NCI-H526 (cell line): ENCODE measurements around the gene NCSTN.
"Not testable (repeated sequence)": the region's sequence is repeated elsewhere in the genome, so short reads cannot be mapped to it uniquely, and the experiment has no call there.

Source experiments
- DNase-seq, 2 experiments: peaks; one replicate each; lab custom pipeline; 2025; lab: John Stamatoyannopoulos, UW

Gene NCSTN

GRCh38 chr1:160371756-160372155 lies 28.6 kb downstream of the NCSTN start:
- DNase-seq: no peak

- no peak for DNase-seq
Measured at GRCh38 chr1:160373696-160374095, 30.5 kb downstream of the NCSTN start.

- DNase-seq: no peak
Measured at GRCh38 chr1:160374306-160375110, 31.3 kb downstream of the NCSTN start.

- DNase-seq: no peak
Measured at GRCh38 chr1:160375788-160376524, 32.8 kb downstream of the NCSTN start.

- DNase-seq: peak; percentile 74 to 91
Measured at GRCh38 chr1:160376525-160377131, 33.4 kb downstream of the NCSTN start.

GRCh38 chr1:160377585-160378206 lies 34.5 kb downstream of the NCSTN start:
- DNase-seq: no peak

- DNase-seq: not testable (repeated sequence)
Measured at GRCh38 chr1:160384812-160385211, 41.6 kb downstream of the NCSTN start.

- not testable (repeated sequence) for DNase-seq
Measured at GRCh38 chr1:160388406-160388805, 45.2 kb downstream of the NCSTN start.

GRCh38 chr1:160394673-160395072 lies 51.5 kb downstream of the NCSTN start:
- DNase-seq: no peak

GRCh38 chr1:160397651-160398050 lies 54.5 kb downstream of the NCSTN start:
- DNase-seq: no peak

- DNase-seq: no peak
Measured at GRCh38 chr1:160398823-160399222, 55.6 kb downstream of the NCSTN start.

- no peak for DNase-seq
Measured at GRCh38 chr1:160399544-160400222, 56.5 kb downstream of the NCSTN start.

GRCh38 chr1:160400223-160400645 lies 57.1 kb downstream of the NCSTN start, which contains the start of gene VANGL2:
VANGL2 (plus strand) TSS chr1:160400564; CDS start chr1:160415838, 15,274 bp downstream.
- peak; percentile 67 to 95 for DNase-seq

- DNase-seq: peak; percentile 66 to 85
Measured at GRCh38 chr1:160400646-160401486, 57.7 kb downstream of the NCSTN start.

- DNase-seq: peak in 1 of 2 experiments; percentile 67
Measured at GRCh38 chr1:160401487-160401805, 58.3 kb downstream of the NCSTN start.

- DNase-seq: no peak
Measured at GRCh38 chr1:160402001-160402795, 59.0 kb downstream of the NCSTN start.

GRCh38 chr1:160403244-160403643 lies 60.1 kb downstream of the NCSTN start:
- DNase-seq: no peak

GRCh38 chr1:160404094-160404493 lies 60.9 kb downstream of the NCSTN start:
- peak; percentile 36 to 49 for DNase-seq

GRCh38 chr1:160405331-160405877 lies 62.2 kb downstream of the NCSTN start:
- no peak for DNase-seq
